B cell (primary cell): ENCODE data around the gene MAPT. TPM values are rescaled to one million over a fixed set of nuclear protein-coding genes. Genes with fewer than 3 reads are reported as not detected.
"Not testable (repeated sequence)": the region's sequence is repeated elsewhere in the genome, so short reads cannot be mapped to it uniquely, and the experiment has no call there.

ENCODE experiments used
- ATAC-seq: fragments of 200-7000 bp; cut with Tn5 transposase; one replicate; pipeline ENCODE4 v1.10.0; 2021; ENCODE audit warnings: low read depth, mild to moderate bottlenecking, moderate number of reproducible peaks, moderate library complexity
- CTCF ChIA-PET: fragments of 350-600 bp; sonication (Branson Sonifier 250); formaldehyde crosslinking; loops from one replicate; lab custom pipeline; 2021; ENCODE audit warnings: antibody characterized with exemption, inconsistent platforms; lab: Charles Lee
- POLR2A ChIA-PET: fragments of 350-600 bp; sonication (Branson Sonifier 250); formaldehyde crosslinking; loops from one replicate; lab custom pipeline; 2021; ENCODE audit warnings: antibody characterized with exemption; lab: Charles Lee
- DNase-seq: peaks from one replicate; pipeline ENCODE4 v3.0.0; 2013
- H2AFZ ChIP-seq: 2 replicates; pipeline ENCODE4 v1.6.1; 2012; ENCODE audit warnings: mild to moderate bottlenecking, low read depth, low read length; ENCODE audit not compliant: insufficient read depth, poor library complexity, severe bottlenecking
- H3K27ac ChIP-seq, 2 donors: 1 replicate in 1 of 2; 2 replicates in 1 of 2; pipeline ENCODE4 v1.5.1; 2012 to 2013; ENCODE audit warnings: low read length in 2 of 2, mild to moderate bottlenecking in 2 of 2, moderate library complexity in 1 of 2
- H3K27me3 ChIP-seq, 4 experiments: fragments of 200-600 bp in 1 of 4; sonication (generic) in 1 of 4; replicated peaks in 1 of 4; 1 replicate in 2 of 4; 2 replicates in 2 of 4; pipeline versions ENCODE4 v1.6.1 to v1.7.0; 2013 to 2016; ENCODE audit warnings: low read length in 3 of 4, mild to moderate bottlenecking in 2 of 4, mixed read lengths in 1 of 4, moderate library complexity in 1 of 4; ENCODE audit not compliant: insufficient read depth in 4 of 4, control insufficient read depth in 3 of 4; ENCODE audit errors: control extremely low read depth in 1 of 4
- H3K36me3 ChIP-seq, 2 experiments: replicated peaks in 1 of 2; 1 replicate in 1 of 2; 2 replicates in 1 of 2; pipeline versions ENCODE4 v1.6.1 to v1.7.1; 2013; ENCODE audit warnings: low read length in 1 of 2; ENCODE audit not compliant: insufficient read depth in 2 of 2, control insufficient read depth in 1 of 2; ENCODE audit errors: control extremely low read depth in 1 of 2, extremely low read depth in 1 of 2
- H3K4me1 ChIP-seq, 2 donors: fragments of 200-600 bp in 1 of 2; sonication (generic) in 1 of 2; 1 replicate in 1 of 2; 2 replicates in 1 of 2; pipeline versions ENCODE4 v1.5.1 to v1.6.1; 2013 to 2017; ENCODE audit warnings: low read length in 2 of 2; ENCODE audit not compliant: control insufficient read depth in 2 of 2, insufficient read depth in 2 of 2
- H3K4me2 ChIP-seq: replicated peaks from 2 replicates; pipeline ENCODE3; 2012; ENCODE audit warnings: mild to moderate bottlenecking, low read depth, low read length; ENCODE audit not compliant: poor library complexity, severe bottlenecking
- H3K4me3 ChIP-seq, 5 experiments: fragments of 200-600 bp in 1 of 5; sonication (generic) in 1 of 5; 1 replicate in 3 of 5; 2 replicates in 2 of 5; pipeline versions ENCODE4 v1.5.1 to v1.7.0; 2011 to 2016; ENCODE audit warnings: low read length in 4 of 5, mild to moderate bottlenecking in 4 of 5, low read depth in 2 of 5, control low read depth in 1 of 5, moderate library complexity in 1 of 5; ENCODE audit not compliant: insufficient read depth in 1 of 5; ENCODE audit errors: control extremely low read depth in 1 of 5, extremely low read depth in 1 of 5
- H3K79me2 ChIP-seq: fragments of 200-600 bp; sonication (generic); one replicate; pipeline ENCODE4 v1.6.0; 2016; ENCODE audit warnings: low read length; ENCODE audit not compliant: control insufficient read depth, insufficient read depth
- H3K9ac ChIP-seq: fragments of 200-600 bp; sonication (generic); 2 replicates; pipeline ENCODE4 v1.6.1; 2017; ENCODE audit warnings: mild to moderate bottlenecking, low read length, moderate library complexity
- H3K9me3 ChIP-seq, 3 donors: one replicate each; pipeline versions ENCODE4 v1.6.1 to v1.7.1; 2013; ENCODE audit warnings: low read length in 2 of 3; ENCODE audit not compliant: control insufficient read depth in 2 of 3, insufficient read depth in 1 of 3; ENCODE audit errors: control extremely low read depth in 1 of 3
- H4K20me1 ChIP-seq: 2 replicates; pipeline ENCODE4 v1.6.0; 2012; ENCODE audit warnings: mild to moderate bottlenecking, low read length; ENCODE audit not compliant: insufficient read depth, control insufficient read depth, poor library complexity, severe bottlenecking
- H3K27ac Mint-ChIP-seq: one replicate; pipeline ENCODE4 v1.8.0; 2021; ENCODE audit warnings: mixed read lengths
- H3K27me3 Mint-ChIP-seq: one replicate; pipeline ENCODE4 v1.8.0; 2021; ENCODE audit warnings: mixed read lengths
- H3K4me1 Mint-ChIP-seq: one replicate; pipeline ENCODE4 v1.8.0; 2021; ENCODE audit warnings: mixed read lengths
- H3K4me3 Mint-ChIP-seq: one replicate; pipeline ENCODE4 v1.8.0; 2021; ENCODE audit warnings: mixed read lengths
- H3K9me3 Mint-ChIP-seq: one replicate; pipeline ENCODE4 v1.8.0; 2022; ENCODE audit warnings: mixed read lengths; ENCODE audit not compliant: insufficient read depth
- CTCF ChIP-seq: fragments of 200-600 bp; IDR thresholded peaks from one replicate; pipeline ENCODE4 v1.8.0; 2022; ENCODE audit warnings: antibody characterized with exemption, mild to moderate bottlenecking
- EZH2 ChIP-seq: IDR thresholded peaks from 2 replicates; pipeline ENCODE4 v1.6.1; 2012; ENCODE audit warnings: borderline replicate concordance, low read depth, mild to moderate bottlenecking, moderate library complexity, low read length; ENCODE audit not compliant: insufficient read depth, poor library complexity, severe bottlenecking
- WGBS: methylation state at CpG from one replicate; pipeline ENCODE4 v1.1.5; 2013; ENCODE audit warnings: missing lambda C conversion rate; ENCODE audit not compliant: insufficient coverage; 5-methylcytosine and 5-hydroxymethylcytosine counted together
- intact Hi-C: fragments of 100-400 bp; cut with micrococcal nuclease; formaldehyde crosslinking; loops from one replicate; pipeline ENCODE4 v1.10.0; 2022
- polyA plus RNA-seq: library from polyadenylated mRNA; depleted of rRNA; stranded (reverse); fragments of >200 nt; gene quantifications from 2 replicates; pipeline ENCODE4 v1.2.3, GENCODE V29; 2012
- total RNA-seq, 2 donors: library from RNA; stranded (reverse); fragments of 120-200 nt in 1 of 2; gene quantifications; 1 replicate in 1 of 2; 2 replicates in 1 of 2; pipeline versions ENCODE4 v1.2.3 to v1.2.4, GENCODE V29; 2013 to 2022

Gene MAPT
- total and polyA plus RNA-seq, 2 donors (not counting 1 experiment from before 2014, with no cell fraction given), result 0.13 to 0.20 TPM

DNA sequence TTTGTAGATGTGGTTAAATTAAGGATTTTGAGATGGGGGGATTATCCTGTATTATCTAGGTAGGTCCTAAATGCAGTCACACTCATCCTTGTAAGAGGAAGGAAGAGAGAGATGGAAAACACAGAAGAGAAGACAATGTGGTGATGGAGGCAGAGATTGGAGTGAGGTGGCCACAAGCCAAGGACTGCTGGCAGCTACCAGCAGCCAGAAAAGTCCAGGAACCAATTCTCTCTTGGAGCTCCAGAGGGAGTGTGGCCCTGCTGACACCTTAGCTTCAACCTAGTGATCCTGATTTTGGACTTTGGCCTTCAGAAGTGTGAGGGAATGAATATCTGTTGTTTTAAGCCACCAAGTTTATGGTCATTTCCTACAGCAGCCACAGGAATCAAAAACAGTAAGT is 18.0 kb downstream of the MAPT start:
- POLR2A ChIA-PET, result no interaction called here

DNA sequence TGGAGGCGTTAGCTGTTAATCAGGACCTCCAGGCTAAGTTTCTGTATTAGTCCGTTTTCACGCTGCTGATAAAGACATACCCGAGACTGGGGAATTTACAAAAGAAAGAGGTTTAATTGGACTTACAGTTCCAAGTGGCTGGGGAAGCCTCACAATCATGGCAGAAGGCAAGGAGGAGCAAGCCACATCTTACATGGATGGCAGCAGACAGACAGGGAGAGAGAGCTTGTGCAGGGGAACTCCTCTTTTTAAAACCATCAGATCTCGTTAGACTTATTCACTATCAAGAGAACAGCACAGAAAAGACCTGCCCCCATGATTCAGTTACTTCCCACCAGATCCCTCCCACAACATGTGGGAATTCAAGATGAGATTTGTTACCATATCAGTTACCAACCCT is 18.7 kb downstream of the MAPT start:
- H3K79me2 ChIP-seq, H3K4me2 ChIP-seq, H3K4me3 ChIP-seq, H3K9me3 Mint-ChIP-seq, H3K36me3 ChIP-seq, H3K9ac ChIP-seq, DNase-seq, H3K27ac ChIP-seq, H3K4me1 ChIP-seq, ATAC-seq, H3K4me1 Mint-ChIP-seq, H3K4me3 Mint-ChIP-seq, H3K27ac Mint-ChIP-seq, H4K20me1 ChIP-seq, H3K27me3 ChIP-seq, POLR2A ChIA-PET, H3K9me3 ChIP-seq, intact Hi-C loops, H2AFZ ChIP-seq, CTCF ChIA-PET: not testable (repeated sequence)
- WGBS, result 80% methylated on average over 4 of the region's 5 CpGs
- H3K27me3 Mint-ChIP-seq, result peaks cover 41% of the 10 kb centered on the region

More for the DNA sequence above, 18.0 kb downstream of the MAPT start:
- Mint-ChIP-seq H3K4me3 (no peak overlapping the region), H3K27me3 (peaks cover 43% of the 10 kb centered on the region), H3K4me1 (no peaks in the 10 kb centered on the region), H3K9me3 (peaks cover 8% of the 10 kb centered on the region), H3K27ac (no peak overlapping the region)
- Histone ChIP-seq H3K36me3 (no peaks in the 10 kb centered on the region), H3K4me1 (peaks cover 0 to 4% of the 10 kb centered on the region in 2 donors), H4K20me1 (no peaks in the 10 kb centered on the region), H3K27me3 (peaks cover 0 to 7% (median 3%) of the 10 kb centered on the region in 4 experiments), H2AFZ (no peak overlapping the region), H3K9me3 (peaks cover 0 to 9% (median 5%) of the 10 kb centered on the region in 3 donors), H3K27ac (no peak overlapping the region), H3K4me2 (no peak overlapping the region), H3K79me2 (no peaks in the 10 kb centered on the region), H3K4me3 (no peak overlapping the region), H3K9ac (no peak overlapping the region)
- DNase-seq (no peak), ATAC-seq (no peak)
- TF ChIP-seq CTCF (no peak), EZH2 (no peak)
- CTCF ChIA-PET, result no interaction called here
- intact Hi-C loops, result no loop called here
